Stimulated activated CD8-positive, alpha-beta memory T cell treated with anti-CD3 and anti-CD28 coated beads, Interleukin-4, amount 100 ng/mL, for 24 hours (primary cell): ENCODE data around the gene BDNF.
"Not testable (repeated sequence)": the region's sequence is repeated elsewhere in the genome, so short reads cannot be mapped to it uniquely, and the experiment has no call there.

ENCODE experiments used
- DNase-seq: peaks from one replicate; pipeline ENCODE4 v3.0.0-alpha.2; 2020; ENCODE audit warnings: low read depth

BDNF gene

GRCh38 chr11:27700351-27701301, at the start of gene BDNF:
Gene BDNF, minus strand, starts transcription at chr11:27700455. Its CDS starts 41,891 bp downstream, at chr11:27658564.
- no peak for DNase-seq

GRCh38 chr11:27740362-27741013, 40.2 kb upstream of the BDNF start:
- no peak for DNase-seq

DNA sequence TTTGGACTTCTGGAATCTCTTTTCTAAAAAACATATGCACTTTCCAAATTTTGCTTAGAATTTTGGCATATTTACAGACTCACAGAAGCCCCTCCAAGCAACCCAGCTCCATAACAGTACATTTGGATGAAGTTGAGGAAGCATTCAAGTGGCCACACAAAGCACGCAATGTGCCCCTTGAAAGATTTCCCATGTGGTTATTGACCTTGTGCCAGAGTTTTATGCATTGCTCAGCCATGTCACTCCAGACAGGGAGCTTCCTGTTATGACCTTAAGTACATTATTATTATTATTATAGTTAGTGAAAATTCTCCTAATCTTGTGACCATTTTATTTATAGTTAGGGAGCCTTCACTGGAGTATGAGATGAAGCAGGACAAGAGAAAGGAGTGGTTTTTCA, 35.0 kb upstream of the BDNF start:
- DNase-seq = no peak

DNA sequence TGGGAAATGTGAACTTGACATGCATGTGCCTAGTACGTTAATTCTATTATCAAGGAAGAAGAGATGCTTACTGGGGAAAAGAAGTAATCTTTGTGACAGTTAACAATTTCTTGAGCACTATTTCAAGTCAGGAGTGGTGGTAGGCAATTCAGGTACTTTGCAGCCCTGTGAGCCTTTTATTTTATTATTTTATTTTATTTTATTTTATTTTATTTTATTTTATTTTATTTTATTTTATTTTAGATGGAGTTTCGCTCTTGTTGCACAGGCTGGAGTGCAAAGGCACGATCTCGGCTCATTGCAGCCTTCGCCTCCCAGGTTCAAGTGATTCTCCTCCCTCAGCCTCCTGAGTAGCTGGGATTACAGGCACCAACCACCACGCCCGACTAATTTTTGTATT, 31.5 kb upstream of the BDNF start:
- not testable (repeated sequence) for DNase-seq

DNA sequence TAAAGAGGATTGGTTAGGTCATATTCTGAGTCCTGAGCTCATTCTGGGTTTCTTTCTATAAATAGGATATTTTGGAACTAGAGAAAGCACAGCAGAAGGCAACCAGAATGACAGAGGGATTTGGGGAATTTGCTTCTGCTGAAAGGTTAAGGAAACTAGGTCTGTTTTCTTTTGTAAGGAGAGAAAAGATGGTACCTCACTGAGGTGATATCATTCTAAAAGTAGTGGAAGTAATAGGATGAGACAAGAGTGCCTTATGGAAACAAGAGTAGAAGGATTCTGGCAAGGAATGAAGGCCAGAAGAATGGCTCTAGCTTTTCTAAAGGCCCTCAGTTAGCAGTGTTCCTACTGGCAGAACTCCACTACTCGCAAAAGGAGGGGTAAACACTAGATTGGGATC, 26.7 kb upstream of the BDNF start:
- no peak for DNase-seq

DNA sequence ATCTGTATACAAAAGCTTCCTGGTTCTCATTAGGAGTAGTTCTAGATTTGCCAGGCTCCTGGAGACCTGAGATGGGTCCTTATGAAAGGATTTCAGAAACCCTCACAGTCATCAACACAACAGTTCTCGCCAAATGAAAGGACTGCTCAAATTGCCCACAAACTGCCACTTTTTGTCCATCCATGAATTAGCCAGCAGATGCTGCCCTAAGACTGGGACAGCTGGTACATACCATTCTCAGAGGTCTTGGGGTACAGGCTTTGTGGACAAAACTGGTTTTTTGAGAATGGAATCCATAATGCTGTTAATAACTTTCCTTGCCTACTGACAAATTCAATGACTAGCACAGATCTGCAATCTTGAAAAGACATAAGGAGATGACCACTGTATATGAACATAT, 23.4 kb upstream of the BDNF start:
- DNase-seq = no peak

- no peak for DNase-seq
Measured at GRCh38 chr11:27722953-27723344, 22.7 kb upstream of the BDNF start.

DNA sequence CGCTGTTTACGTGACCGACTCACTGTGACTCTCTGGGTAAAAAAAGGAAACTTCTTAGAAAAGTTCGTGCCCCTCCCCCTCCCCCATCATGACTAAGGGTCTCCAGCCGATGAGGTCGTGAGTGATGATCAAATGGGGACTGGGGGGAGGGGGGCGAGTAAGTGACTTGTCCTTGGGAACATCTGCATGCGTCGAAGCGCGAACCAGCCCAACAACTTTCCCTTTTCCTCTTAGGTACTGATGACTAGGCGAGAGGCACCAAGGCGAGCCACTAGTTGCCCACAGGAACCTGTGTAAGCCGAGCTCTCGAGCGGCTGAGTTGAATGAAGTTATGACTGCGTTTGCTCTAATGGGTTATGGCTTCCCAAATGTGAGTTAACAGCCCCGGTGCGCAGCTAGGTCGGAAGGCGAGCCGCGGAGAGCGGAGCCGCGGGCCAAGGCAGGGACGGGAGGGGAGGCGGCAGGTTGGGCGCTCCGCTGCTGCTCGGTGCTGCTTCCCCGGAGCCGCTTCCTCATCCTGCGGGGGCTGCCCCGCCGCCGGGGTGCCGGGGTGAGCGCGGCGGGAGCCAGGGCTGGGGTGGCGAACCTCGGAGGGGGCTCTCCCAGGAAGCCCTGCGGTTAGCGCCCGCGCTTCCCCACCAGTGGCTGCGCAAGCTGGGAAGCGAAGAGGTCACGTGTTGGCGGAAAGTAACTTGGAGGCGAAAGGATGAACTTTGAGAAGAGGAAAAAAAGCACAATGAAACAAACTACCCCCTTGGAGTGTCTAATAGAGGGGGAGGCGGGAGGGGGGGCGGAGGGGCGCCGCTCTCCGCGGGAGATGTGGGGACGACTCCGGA, 22.1 kb upstream of the BDNF start:
- DNase-seq = no peak

GRCh38 chr11:27721264-27722116, 21.2 kb upstream of the BDNF start:
- no peak for DNase-seq

DNA sequence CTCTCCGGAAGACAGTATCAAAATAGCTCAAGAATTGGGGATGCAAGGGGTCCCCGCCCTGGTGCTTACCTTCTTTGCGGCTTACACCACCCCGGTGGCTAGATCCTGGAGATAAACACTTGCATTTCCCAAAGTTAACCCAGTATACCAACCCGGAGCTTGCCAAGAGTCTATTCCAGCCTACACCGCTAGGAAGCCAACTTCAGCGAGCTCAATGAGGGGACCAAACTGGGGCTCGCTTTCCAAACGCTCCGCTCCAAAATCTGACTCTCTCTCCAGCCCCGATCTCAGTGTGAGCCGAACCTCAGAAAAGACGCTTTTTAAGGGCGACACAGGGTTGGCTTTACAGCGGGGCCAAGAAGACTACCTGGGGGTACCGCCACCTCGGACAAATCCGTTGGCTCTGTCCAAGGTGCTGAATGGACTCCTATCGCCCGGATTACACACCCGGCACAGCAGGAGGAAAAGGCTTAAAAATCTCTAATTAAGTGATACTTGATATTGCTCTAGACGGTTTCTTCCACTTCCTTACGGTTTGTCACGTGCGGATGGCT, 20.1 kb upstream of the BDNF start:
- DNase-seq = no peak

GRCh38 chr11:27719546-27719925, 19.3 kb upstream of the BDNF start:
- DNase-seq = no peak

DNA sequence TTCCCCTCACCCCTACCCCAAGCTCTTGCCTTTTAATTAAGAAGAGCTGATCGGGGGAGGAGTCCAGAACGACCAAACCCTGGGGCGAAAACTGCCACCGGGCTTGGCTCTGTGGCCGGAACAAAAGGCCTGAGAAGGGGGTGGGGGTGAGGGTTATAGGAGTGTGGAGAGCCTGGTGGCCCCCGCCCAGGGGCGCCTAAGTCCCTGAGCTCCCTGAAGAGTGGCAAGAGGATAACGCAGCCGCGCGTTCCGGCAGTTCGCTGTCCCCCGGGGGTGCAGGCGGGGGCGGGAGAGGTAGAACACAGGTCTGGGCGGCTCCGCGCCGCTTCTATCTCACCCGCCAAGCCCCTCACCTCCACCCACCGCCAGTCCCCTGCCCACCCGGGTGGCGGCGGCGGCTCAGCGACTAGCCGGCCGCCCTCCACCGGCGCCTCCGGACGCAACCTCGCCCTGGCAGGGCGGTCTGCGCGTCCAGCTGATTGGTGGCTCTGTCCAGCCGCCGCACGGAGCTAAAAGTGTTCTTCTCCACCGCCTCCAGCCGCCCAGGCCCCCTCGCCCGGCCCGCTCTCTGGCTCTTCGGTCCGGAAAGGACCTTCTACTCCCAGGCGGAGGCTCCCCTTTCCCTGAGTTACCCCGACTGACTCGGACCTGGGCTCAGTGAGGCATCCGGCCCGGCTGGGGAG, 18.7 kb upstream of the BDNF start:
- no peak for DNase-seq

DNA sequence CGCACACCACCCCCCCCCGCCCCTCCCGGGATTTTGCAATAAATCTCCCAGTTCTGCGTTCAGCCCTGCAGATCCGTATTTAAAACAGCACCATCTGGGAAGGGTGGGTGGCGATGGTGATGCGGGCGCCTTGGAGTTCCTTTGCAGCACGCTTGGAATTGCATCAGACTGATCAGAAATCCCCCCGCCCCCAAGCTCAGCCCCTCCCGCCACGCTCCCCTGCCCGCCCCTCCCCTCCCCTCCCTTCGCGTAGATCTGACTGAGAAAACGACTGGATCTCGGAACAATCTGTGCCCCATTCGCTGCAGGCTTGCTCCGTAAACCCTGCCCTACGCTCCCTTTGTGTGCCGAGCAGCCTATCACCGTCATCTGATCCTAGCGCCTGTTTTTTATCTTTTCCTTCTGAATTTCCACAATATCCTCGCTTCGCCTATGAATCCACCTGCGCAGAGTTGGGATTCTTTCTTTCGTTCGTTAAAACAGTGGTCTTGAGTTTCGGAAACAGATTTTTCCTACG, 18.1 kb upstream of the BDNF start:
- DNase-seq = no peak

GRCh38 chr11:27717801-27718229, 17.6 kb upstream of the BDNF start:
- DNase-seq = no peak

DNA sequence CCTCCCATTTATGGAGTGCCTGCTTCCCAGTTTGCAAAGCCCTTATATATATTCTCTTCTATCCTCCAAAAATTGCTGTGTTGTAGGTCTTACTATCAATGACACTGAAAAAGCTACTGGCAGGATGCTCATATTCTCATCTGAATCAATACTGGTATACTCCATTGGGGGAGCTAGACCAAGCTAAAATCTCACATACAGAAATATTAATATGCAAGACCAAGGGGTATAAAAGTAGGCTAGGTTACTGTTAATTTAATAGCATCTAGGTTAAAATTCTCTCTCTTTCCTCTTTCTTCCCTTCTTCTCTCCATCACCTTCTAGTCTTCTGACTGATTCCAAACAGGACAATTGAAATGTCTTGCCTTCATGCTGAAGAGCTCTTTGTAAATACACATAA, 17.1 kb upstream of the BDNF start:
- no peak for DNase-seq

DNA sequence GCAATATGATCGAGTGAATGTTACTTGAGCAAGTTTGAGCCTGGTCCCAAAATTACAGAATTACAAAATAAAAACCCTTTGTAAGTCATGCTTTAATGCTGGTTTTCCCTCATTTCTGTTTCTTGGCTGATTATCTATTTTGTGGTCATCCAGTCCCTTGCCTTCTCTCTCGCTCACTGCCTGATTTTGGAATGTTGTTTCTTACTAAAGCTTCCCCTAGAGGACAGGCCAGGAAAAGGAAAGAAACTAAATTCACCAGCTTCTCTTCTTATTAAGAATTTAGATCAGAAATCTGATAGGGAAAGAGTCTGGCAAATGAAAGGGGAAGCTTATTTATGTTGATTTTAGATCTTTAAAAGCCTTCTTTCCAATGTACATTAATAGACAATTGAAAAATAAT, 16.6 kb upstream of the BDNF start:
- DNase-seq = no peak

DNA sequence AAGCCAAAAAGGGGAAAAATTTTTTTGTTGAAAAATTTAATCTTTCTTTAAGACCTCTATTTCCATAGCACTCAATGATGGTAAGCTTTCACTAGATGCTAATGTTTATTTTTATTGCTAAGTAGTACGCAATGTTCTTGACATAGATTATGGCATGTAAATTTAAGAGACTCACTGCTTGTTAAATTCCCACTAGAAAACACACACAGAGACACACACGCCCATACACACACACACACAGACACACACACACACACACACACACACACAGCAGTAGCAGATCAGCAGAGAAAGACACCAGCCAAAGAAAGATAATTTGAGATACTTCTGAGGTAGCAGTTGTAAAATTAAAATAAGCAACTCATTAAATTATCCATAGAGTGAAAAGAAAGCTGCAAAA, 16.0 kb upstream of the BDNF start:
- DNase-seq = no peak

- no peak for DNase-seq
Measured at GRCh38 chr11:27711725-27712124, 11.5 kb upstream of the BDNF start.

- no peak for DNase-seq
Measured at GRCh38 chr11:27710536-27710935, 10.3 kb upstream of the BDNF start.

- DNase-seq = no peak
Measured at GRCh38 chr11:27707676-27708075, 7.4 kb upstream of the BDNF start.
